ENCODE data around the gene CLASP2.
"Not testable (repeated sequence)": the region's sequence is repeated elsewhere in the genome, so short reads cannot be mapped to it uniquely, and the experiment has no call there.

Gene CLASP2

GRCh38 chr3:33467786-33468185 is 250.3 kb downstream of the CLASP2 start:
- no peak for TF ChIP-seq CTCF (IDR thresholded peaks at IDR 0.05; ENCODE audit: extremely low read depth, missing control alignments)
- no peak for DNase-seq (ENCODE audit: low spot score)

GRCh38 chr3:33461097-33461496 is 257.0 kb downstream of the CLASP2 start:
- DNase-seq (ENCODE audit: low spot score), result no peak
- TF ChIP-seq CTCF (IDR thresholded peaks at IDR 0.05; ENCODE audit: extremely low read depth, missing control alignments), result no peak

- DNase-seq (ENCODE audit: low spot score), result not testable (repeated sequence)
Measured at GRCh38 chr3:33459577-33459976, 258.5 kb downstream of the CLASP2 start.

GRCh38 chr3:33458446-33458845 is 259.6 kb downstream of the CLASP2 start:
- DNase-seq (ENCODE audit: low spot score), result no peak
- TF ChIP-seq CTCF (IDR thresholded peaks at IDR 0.05; ENCODE audit: extremely low read depth, missing control alignments), result no peak

GRCh38 chr3:33456756-33457155 is 261.3 kb downstream of the CLASP2 start:
- DNase-seq (ENCODE audit: low spot score), result no peak
- no peak for TF ChIP-seq CTCF (IDR thresholded peaks at IDR 0.05; ENCODE audit: extremely low read depth, missing control alignments)

GRCh38 chr3:33453331-33453761 is 264.7 kb downstream of the CLASP2 start:
- no peak for TF ChIP-seq CTCF (IDR thresholded peaks at IDR 0.05; ENCODE audit: extremely low read depth, missing control alignments)
- DNase-seq (ENCODE audit: low spot score), result no peak

- DNase-seq (ENCODE audit: low spot score), result not testable (repeated sequence)
Measured at GRCh38 chr3:33451994-33452393, 266.1 kb downstream of the CLASP2 start.

- DNase-seq (ENCODE audit: low spot score), result no peak
- TF ChIP-seq CTCF (IDR thresholded peaks at IDR 0.05; ENCODE audit: extremely low read depth, missing control alignments), result no peak
Measured at GRCh38 chr3:33447958-33448357, 270.1 kb downstream of the CLASP2 start.

- DNase-seq (ENCODE audit: low spot score), result not testable (repeated sequence)
Measured at GRCh38 chr3:33447256-33447625, 270.8 kb downstream of the CLASP2 start.

All from GM20000 (cell line).